D721Med (cell line): ENCODE measurements around the gene SPOCK2.

Experiments used
- DNase-seq: peaks from one replicate; pipeline ENCODE4 v3.0.0; 2011; ENCODE audit warnings: low spot score; ENCODE audit not compliant: insufficient read length
- FAIRE-seq: peaks from 2 replicates; lab custom pipeline; 2011; peaks lifted over from hg19 to GRCh38; lab: Jason Lieb, UNC
- CTCF ChIP-seq: IDR thresholded peaks from 2 replicates; pipeline ENCODE4 v1.5.1; 2012; ENCODE audit warnings: mild to moderate bottlenecking, control low read depth; ENCODE audit not compliant: insufficient read depth; ENCODE audit errors: missing control alignments

Gene SPOCK2

DNA sequence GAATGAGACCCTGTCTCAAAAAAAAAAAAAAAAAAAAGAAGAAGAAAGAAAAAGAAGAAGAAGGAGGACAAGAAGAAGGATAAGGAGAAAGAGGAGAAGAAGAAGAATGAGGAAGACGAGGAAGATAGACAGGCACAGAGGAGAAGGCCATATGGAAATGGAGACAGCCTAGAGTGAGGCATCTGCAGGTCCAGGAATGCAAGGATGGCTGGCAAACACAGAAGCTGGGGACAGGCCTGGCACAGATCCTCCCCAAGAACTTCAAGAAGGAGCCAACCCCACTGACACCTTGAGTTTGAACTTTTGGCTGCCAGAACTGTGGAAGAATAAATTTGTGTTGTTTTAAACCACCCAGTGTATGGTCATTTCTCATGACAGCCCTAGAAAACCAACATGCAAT, 38.9 kb downstream of the SPOCK2 start:
- FAIRE-seq (no peak), DNase-seq (no peak)
- no peak for TF ChIP-seq CTCF

GRCh38 chr10:72048450-72049124, 39.8 kb downstream of the SPOCK2 start:
- DNase-seq (peak; percentile 73), FAIRE-seq (no peak)
- peak; percentile 100 for TF ChIP-seq CTCF

GRCh38 chr10:72045586-72045985, 42.8 kb downstream of the SPOCK2 start:
- TF ChIP-seq CTCF, result no peak
- DNase-seq, result no peak

GRCh38 chr10:72044417-72045041, 43.8 kb downstream of the SPOCK2 start:
- no peak for TF ChIP-seq CTCF
- no peak for FAIRE-seq
- DNase-seq, result no peak

More at GRCh38 chr10:72045586-72045985, 42.8 kb downstream of the SPOCK2 start:
- FAIRE-seq, result no peak

DNA sequence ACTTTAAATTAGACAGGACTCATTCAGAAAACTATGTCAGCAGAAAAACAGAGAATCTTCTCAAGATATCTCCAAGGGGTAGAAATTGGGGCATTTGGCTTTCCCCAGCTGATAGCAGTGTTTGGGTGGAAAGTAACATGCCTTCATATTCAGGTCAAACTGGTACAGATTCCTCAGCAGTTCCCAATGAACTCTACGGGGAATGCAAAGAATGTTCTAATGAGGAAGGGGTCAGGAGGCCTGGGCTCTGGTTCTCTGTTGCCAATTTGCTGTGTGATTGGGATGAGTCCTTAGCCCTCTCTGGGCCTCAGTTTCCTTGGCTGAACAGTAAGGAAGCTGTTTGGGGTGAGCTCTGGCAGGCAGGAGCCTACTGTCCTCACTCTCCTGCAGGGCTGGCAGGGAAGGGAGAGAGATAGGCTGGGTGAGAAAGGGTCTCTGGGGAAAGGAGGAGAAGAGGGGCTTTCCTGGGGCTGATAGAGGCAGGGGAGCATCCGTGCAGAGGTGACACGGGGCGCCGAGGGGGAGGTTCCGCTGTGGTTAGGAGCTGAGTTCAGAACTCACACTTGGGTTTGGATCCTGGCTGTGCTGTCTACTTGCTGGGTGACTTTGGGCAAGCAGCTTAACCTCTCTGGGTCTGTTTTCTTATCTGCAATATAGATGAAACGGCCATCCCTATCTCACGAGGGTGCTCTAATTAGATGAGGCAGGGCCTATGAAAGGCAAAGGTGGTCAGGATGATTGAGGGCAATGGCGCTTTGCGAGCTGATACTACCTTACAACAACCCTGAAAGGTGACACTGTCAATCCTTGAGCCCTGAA, 45.1 kb downstream of the SPOCK2 start:
- DNase-seq (no peak), FAIRE-seq (no peak)
- no peak for TF ChIP-seq CTCF

DNA sequence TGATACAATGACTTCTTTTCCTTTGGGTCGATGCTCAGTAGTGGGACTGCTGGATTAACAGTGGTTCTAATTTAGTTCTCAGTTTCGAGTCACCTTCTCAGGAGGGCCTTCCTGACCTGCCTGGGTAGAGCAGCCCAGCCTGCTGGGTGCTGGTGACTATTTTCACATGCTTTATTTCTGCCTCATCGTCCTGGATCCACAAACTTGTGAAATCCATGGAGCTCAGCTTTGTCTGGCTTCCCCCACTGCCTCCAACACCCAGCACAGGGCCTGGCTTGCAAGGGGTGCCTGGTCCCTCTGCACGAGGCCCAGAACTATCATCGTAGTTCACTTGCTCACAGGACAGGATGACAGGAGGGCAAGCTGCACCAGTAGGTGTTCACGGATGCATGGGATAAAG, 46.9 kb downstream of the SPOCK2 start:
- DNase-seq (no peak), FAIRE-seq (no peak)
- TF ChIP-seq CTCF, result no peak

DNA sequence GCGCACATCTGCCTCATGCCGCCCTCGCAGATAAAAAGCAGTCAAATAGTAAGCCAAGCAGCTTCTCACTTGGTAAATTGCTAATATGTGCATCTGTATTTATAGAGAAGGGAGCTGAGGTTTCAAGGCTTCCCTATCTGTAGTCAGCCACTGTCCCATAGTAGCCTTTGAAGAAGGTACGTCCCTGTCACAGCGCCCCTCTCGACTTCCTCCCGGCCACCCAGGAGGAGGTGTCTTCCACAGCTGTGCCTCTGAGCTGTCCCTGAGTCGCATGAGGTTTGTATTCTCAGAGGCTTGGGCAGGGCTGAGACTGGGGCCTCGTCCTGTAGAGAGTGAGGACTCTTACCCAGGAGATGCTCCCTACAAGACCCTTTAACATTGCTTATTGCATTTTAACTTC, 49.0 kb downstream of the SPOCK2 start:
- FAIRE-seq (no peak), DNase-seq (no peak)
- no peak for TF ChIP-seq CTCF
